Measurements from ENCODE around the gene SYT7.
"Not testable (repeated sequence)": the region's sequence is repeated elsewhere in the genome, so short reads cannot be mapped to it uniquely, and the experiment has no call there.

SYT7 gene

GRCh38 chr11:61488651-61489291, 92.1 kb downstream of the SYT7 start:
- H3K27me3 Mint-ChIP-seq, result no peaks in the 10 kb centered on the region
- H3K4me1 Mint-ChIP-seq (ENCODE audit: low read depth), result no peaks in the 10 kb centered on the region
- no peaks in the 10 kb centered on the region for H3K9me3 Mint-ChIP-seq
- no peaks in the 10 kb centered on the region for H3K36me3 Mint-ChIP-seq (ENCODE audit: low read depth)
- no peak overlapping the region for H3K4me3 Mint-ChIP-seq
- no peak for DNase-seq
- no peak overlapping the region for H3K27ac Mint-ChIP-seq

GRCh38 chr11:61487342-61488025, 93.4 kb downstream of the SYT7 start:
- H3K4me3 Mint-ChIP-seq, result no peak overlapping the region
- no peaks in the 10 kb centered on the region for H3K9me3 Mint-ChIP-seq
- no peaks in the 10 kb centered on the region for H3K36me3 Mint-ChIP-seq (ENCODE audit: low read depth)
- H3K27ac Mint-ChIP-seq, result no peak overlapping the region
- peaks cover 4% of the 10 kb centered on the region for H3K27me3 Mint-ChIP-seq
- H3K4me1 Mint-ChIP-seq (ENCODE audit: low read depth), result no peaks in the 10 kb centered on the region
- DNase-seq, result no peak

- no peaks in the 10 kb centered on the region for H3K9me3 Mint-ChIP-seq
- H3K36me3 Mint-ChIP-seq (ENCODE audit: low read depth), result no peaks in the 10 kb centered on the region
- no peaks in the 10 kb centered on the region for H3K4me1 Mint-ChIP-seq (ENCODE audit: low read depth)
- no peak for DNase-seq
- peaks cover 10% of the 10 kb centered on the region for H3K27me3 Mint-ChIP-seq
- H3K27ac Mint-ChIP-seq, result no peak overlapping the region
- H3K4me3 Mint-ChIP-seq, result no peak overlapping the region
Measured at GRCh38 chr11:61486779-61487178, 94.1 kb downstream of the SYT7 start.

GRCh38 chr11:61486011-61486620, 94.8 kb downstream of the SYT7 start:
- H3K4me1 Mint-ChIP-seq (ENCODE audit: low read depth), result no peaks in the 10 kb centered on the region
- H3K36me3 Mint-ChIP-seq (ENCODE audit: low read depth), result no peaks in the 10 kb centered on the region
- peaks cover 12% of the 10 kb centered on the region for H3K27me3 Mint-ChIP-seq
- H3K9me3 Mint-ChIP-seq, result no peaks in the 10 kb centered on the region
- DNase-seq, result no peak
- H3K4me3 Mint-ChIP-seq, result no peak overlapping the region
- H3K27ac Mint-ChIP-seq, result no peak overlapping the region

- H3K27ac Mint-ChIP-seq, result no peak overlapping the region
- no peaks in the 10 kb centered on the region for H3K36me3 Mint-ChIP-seq (ENCODE audit: low read depth)
- no peak for DNase-seq
- H3K4me3 Mint-ChIP-seq, result no peak overlapping the region
- H3K9me3 Mint-ChIP-seq, result no peaks in the 10 kb centered on the region
- H3K27me3 Mint-ChIP-seq, result peaks cover 12% of the 10 kb centered on the region
- H3K4me1 Mint-ChIP-seq (ENCODE audit: low read depth), result no peaks in the 10 kb centered on the region
Measured at GRCh38 chr11:61485080-61485479, 95.8 kb downstream of the SYT7 start.

- no peaks in the 10 kb centered on the region for H3K9me3 Mint-ChIP-seq
- no peak overlapping the region for H3K4me3 Mint-ChIP-seq
- no peak overlapping the region for H3K27ac Mint-ChIP-seq
- no peak for DNase-seq
- H3K4me1 Mint-ChIP-seq (ENCODE audit: low read depth), result no peaks in the 10 kb centered on the region
- no peaks in the 10 kb centered on the region for H3K36me3 Mint-ChIP-seq (ENCODE audit: low read depth)
- peaks cover 12% of the 10 kb centered on the region for H3K27me3 Mint-ChIP-seq
Measured at GRCh38 chr11:61484541-61484940, 96.3 kb downstream of the SYT7 start.

- Mint-ChIP-seq H3K27me3 (peaks cover 12% of the 10 kb centered on the region), H3K27ac (no peak overlapping the region), H3K4me3 (no peak overlapping the region), H3K9me3 (no peaks in the 10 kb centered on the region), H3K36me3 (ENCODE audit: low read depth) (no peaks in the 10 kb centered on the region), H3K4me1 (ENCODE audit: low read depth) (peaks cover 2% of the 10 kb centered on the region)
- peak; percentile 47 for DNase-seq
Measured at GRCh38 chr11:61482513-61482912, 98.4 kb downstream of the SYT7 start.

GRCh38 chr11:61481806-61482205, 99.1 kb downstream of the SYT7 start:
- Mint-ChIP-seq H3K4me3 (no peak overlapping the region), H3K9me3 (no peaks in the 10 kb centered on the region)
- no peak for DNase-seq

GRCh38 chr11:61480994-61481335, 99.9 kb downstream of the SYT7 start:
- DNase-seq, result no peak
- H3K4me3 Mint-ChIP-seq, result no peak overlapping the region
- peaks cover 12% of the 10 kb centered on the region for H3K27me3 Mint-ChIP-seq
- no peaks in the 10 kb centered on the region for H3K9me3 Mint-ChIP-seq
- no peaks in the 10 kb centered on the region for H3K36me3 Mint-ChIP-seq (ENCODE audit: low read depth)
- H3K27ac Mint-ChIP-seq, result no peak overlapping the region
- peaks cover 2% of the 10 kb centered on the region for H3K4me1 Mint-ChIP-seq (ENCODE audit: low read depth)

More at GRCh38 chr11:61481806-61482205, 99.1 kb downstream of the SYT7 start:
- peaks cover 12% of the 10 kb centered on the region for H3K27me3 Mint-ChIP-seq
- H3K27ac Mint-ChIP-seq, result no peak overlapping the region
- peaks cover 2% of the 10 kb centered on the region for H3K4me1 Mint-ChIP-seq (ENCODE audit: low read depth)
- no peaks in the 10 kb centered on the region for H3K36me3 Mint-ChIP-seq (ENCODE audit: low read depth)

GRCh38 chr11:61480261-61480993, 100.4 kb downstream of the SYT7 start:
- H3K36me3 Mint-ChIP-seq (ENCODE audit: low read depth), result no peaks in the 10 kb centered on the region
- no peak for DNase-seq
- no peaks in the 10 kb centered on the region for H3K9me3 Mint-ChIP-seq
- H3K27ac Mint-ChIP-seq, result no peak overlapping the region
- peaks cover 2% of the 10 kb centered on the region for H3K4me1 Mint-ChIP-seq (ENCODE audit: low read depth)
- H3K27me3 Mint-ChIP-seq, result peaks cover 12% of the 10 kb centered on the region
- no peak overlapping the region for H3K4me3 Mint-ChIP-seq

GRCh38 chr11:61479360-61480058, 101.4 kb downstream of the SYT7 start:
- not testable (repeated sequence) for H3K27ac Mint-ChIP-seq; H3K9me3 Mint-ChIP-seq; DNase-seq; H3K4me1 Mint-ChIP-seq (ENCODE audit: low read depth); H3K36me3 Mint-ChIP-seq (ENCODE audit: low read depth); H3K4me3 Mint-ChIP-seq
- H3K27me3 Mint-ChIP-seq, result peaks cover 12% of the 10 kb centered on the region

- Mint-ChIP-seq H3K27ac (no peak overlapping the region), H3K27me3 (peaks cover 8% of the 10 kb centered on the region), H3K4me1 (ENCODE audit: low read depth) (peaks cover 8% of the 10 kb centered on the region), H3K4me3 (no peak overlapping the region), H3K36me3 (ENCODE audit: low read depth) (peaks cover 3% of the 10 kb centered on the region), H3K9me3 (no peaks in the 10 kb centered on the region)
- DNase-seq, result peak; percentile 77
Measured at GRCh38 chr11:61477727-61478148, 103.1 kb downstream of the SYT7 start.

GRCh38 chr11:61477126-61477525, 103.8 kb downstream of the SYT7 start:
- Mint-ChIP-seq H3K4me3 (no peak overlapping the region), H3K9me3 (no peaks in the 10 kb centered on the region), H3K27ac (no peak overlapping the region), H3K27me3 (peaks cover 6% of the 10 kb centered on the region), H3K36me3 (ENCODE audit: low read depth) (peaks cover 7% of the 10 kb centered on the region), H3K4me1 (ENCODE audit: low read depth) (peaks cover 8% of the 10 kb centered on the region)
- no peak for DNase-seq

GRCh38 chr11:61476371-61476770, 104.5 kb downstream of the SYT7 start:
- no peaks in the 10 kb centered on the region for H3K9me3 Mint-ChIP-seq

More at GRCh38 chr11:61476371-61476770, 104.5 kb downstream of the SYT7 start:
- Mint-ChIP-seq H3K36me3 (ENCODE audit: low read depth) (peaks cover 8% of the 10 kb centered on the region), H3K27ac (no peak overlapping the region), H3K27me3 (peaks cover 1% of the 10 kb centered on the region), H3K4me1 (ENCODE audit: low read depth) (peaks cover 8% of the 10 kb centered on the region), H3K4me3 (no peak overlapping the region)
- no peak for DNase-seq
